Measurements from ENCODE around the gene KCNIP4.

DNA sequence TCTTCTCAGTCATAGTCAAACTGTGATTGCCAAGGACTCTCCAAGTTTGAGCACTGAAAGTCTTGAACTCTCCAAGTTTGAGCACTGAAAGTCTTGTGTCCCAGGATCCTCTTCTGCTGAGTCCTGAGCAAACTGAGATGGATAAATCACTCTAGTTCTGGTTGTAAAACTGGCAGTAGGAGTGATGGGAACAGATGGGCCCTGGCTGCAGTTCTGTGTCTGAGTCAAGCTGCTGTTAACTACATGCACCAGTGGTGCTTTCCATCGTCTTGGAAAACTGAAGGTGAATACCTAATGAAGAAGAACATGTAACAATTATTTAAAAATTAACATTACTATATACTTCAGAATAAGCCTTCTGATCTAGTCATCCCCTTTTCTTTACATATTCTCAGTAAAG, 27.6 kb upstream of the KCNIP4 start:
- TF ChIP-seq POLR2A (IDR thresholded peaks at IDR 0.05) = no peak
- TF ChIP-seq, protein P1, sequence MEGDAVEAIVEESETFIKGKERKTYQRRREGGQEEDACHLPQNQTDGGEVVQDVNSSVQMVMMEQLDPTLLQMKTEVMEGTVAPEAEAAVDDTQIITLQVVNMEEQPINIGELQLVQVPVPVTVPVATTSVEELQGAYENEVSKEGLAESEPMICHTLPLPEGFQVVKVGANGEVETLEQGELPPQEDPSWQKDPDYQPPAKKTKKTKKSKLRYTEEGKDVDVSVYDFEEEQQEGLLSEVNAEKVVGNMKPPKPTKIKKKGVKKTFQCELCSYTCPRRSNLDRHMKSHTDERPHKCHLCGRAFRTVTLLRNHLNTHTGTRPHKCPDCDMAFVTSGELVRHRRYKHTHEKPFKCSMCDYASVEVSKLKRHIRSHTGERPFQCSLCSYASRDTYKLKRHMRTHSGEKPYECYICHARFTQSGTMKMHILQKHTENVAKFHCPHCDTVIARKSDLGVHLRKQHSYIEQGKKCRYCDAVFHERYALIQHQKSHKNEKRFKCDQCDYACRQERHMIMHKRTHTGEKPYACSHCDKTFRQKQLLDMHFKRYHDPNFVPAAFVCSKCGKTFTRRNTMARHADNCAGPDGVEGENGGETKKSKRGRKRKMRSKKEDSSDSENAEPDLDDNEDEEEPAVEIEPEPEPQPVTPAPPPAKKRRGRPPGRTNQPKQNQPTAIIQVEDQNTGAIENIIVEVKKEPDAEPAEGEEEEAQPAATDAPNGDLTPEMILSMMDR (IDR thresholded peaks at IDR 0.05) = no peak

Measured in tibial nerve (tissue), 3 donors.